GM18517 (cell line): ENCODE results near the gene NSUN2.

Experiments
- ATAC-seq: cut with Tn5 transposase; IDR thresholded peaks from one replicate; pipeline ENCODE4 v1.9.1; 2021; ENCODE audit warnings: mild to moderate bottlenecking, moderate library complexity; ENCODE audit not compliant: unreplicated experiment

Gene NSUN2

GRCh38 chr5:6567068-6567467 is 65.8 kb downstream of the NSUN2 start:
- ATAC-seq = no peak

GRCh38 chr5:6565492-6565891 is 67.4 kb downstream of the NSUN2 start:
- ATAC-seq = no peak

GRCh38 chr5:6557807-6558575 is 74.9 kb downstream of the NSUN2 start:
- no peak for ATAC-seq

GRCh38 chr5:6556802-6557102 is 76.1 kb downstream of the NSUN2 start:
- ATAC-seq = no peak

- no peak for ATAC-seq
These were observed 76.6 kb downstream of the NSUN2 start for GRCh38 chr5:6556089-6556801.

- no peak for ATAC-seq
These were observed 78.0 kb downstream of the NSUN2 start for GRCh38 chr5:6554812-6555211.

GRCh38 chr5:6553972-6554371 is 78.9 kb downstream of the NSUN2 start:
- ATAC-seq = no peak

GRCh38 chr5:6552612-6553011 is 80.2 kb downstream of the NSUN2 start:
- ATAC-seq = no peak

- no peak for ATAC-seq
These were observed 80.9 kb downstream of the NSUN2 start for GRCh38 chr5:6551955-6552313.

GRCh38 chr5:6551287-6551954 is 81.4 kb downstream of the NSUN2 start:
- ATAC-seq = no peak

- ATAC-seq = no peak
These were observed 82.2 kb downstream of the NSUN2 start for GRCh38 chr5:6550628-6551027.
